HEK293T (cell line): ENCODE results near the gene LHX4.

ENCODE experiments used
- ARNT ChIP-seq: fragments of 450-650 bp; IDR thresholded peaks from 2 replicates; pipeline ENCODE4 v1.6.1; 2017; ENCODE audit warnings: mild to moderate bottlenecking
- BHLHE40 ChIP-seq: fragments of 450-650 bp; IDR thresholded peaks from 2 replicates; pipeline ENCODE4 v1.6.1; 2016; ENCODE audit warnings: mild to moderate bottlenecking, moderate library complexity, borderline replicate concordance
- FOXA1 ChIP-seq: fragments of 450-650 bp; IDR thresholded peaks from 2 replicates; pipeline ENCODE4 v1.6.1; 2016; ENCODE audit warnings: mild to moderate bottlenecking
- FOXK2 ChIP-seq: fragments of 450-650 bp; IDR thresholded peaks from 2 replicates; pipeline ENCODE4 v1.6.1; 2016; ENCODE audit warnings: mild to moderate bottlenecking
- LEF1 ChIP-seq: fragments of 450-650 bp; IDR thresholded peaks from 2 replicates; pipeline ENCODE4 v1.6.1; 2017; ENCODE audit warnings: mild to moderate bottlenecking, borderline replicate concordance
- NFRKB ChIP-seq: fragments of 450-650 bp; IDR thresholded peaks from 2 replicates; pipeline ENCODE4 v1.6.1; 2016; ENCODE audit warnings: mild to moderate bottlenecking, moderate library complexity
- SP1 ChIP-seq: fragments of 450-650 bp; IDR thresholded peaks from 2 replicates; pipeline ENCODE4 v1.6.1; 2017
- SUZ12 ChIP-seq: fragments of 450-650 bp; IDR thresholded peaks from 2 replicates; pipeline ENCODE4 v1.6.1; 2016; ENCODE audit warnings: mild to moderate bottlenecking
- ZNF384 ChIP-seq: fragments of 450-650 bp; IDR thresholded peaks from 2 replicates; pipeline ENCODE4 v1.6.1; 2016

DNA sequence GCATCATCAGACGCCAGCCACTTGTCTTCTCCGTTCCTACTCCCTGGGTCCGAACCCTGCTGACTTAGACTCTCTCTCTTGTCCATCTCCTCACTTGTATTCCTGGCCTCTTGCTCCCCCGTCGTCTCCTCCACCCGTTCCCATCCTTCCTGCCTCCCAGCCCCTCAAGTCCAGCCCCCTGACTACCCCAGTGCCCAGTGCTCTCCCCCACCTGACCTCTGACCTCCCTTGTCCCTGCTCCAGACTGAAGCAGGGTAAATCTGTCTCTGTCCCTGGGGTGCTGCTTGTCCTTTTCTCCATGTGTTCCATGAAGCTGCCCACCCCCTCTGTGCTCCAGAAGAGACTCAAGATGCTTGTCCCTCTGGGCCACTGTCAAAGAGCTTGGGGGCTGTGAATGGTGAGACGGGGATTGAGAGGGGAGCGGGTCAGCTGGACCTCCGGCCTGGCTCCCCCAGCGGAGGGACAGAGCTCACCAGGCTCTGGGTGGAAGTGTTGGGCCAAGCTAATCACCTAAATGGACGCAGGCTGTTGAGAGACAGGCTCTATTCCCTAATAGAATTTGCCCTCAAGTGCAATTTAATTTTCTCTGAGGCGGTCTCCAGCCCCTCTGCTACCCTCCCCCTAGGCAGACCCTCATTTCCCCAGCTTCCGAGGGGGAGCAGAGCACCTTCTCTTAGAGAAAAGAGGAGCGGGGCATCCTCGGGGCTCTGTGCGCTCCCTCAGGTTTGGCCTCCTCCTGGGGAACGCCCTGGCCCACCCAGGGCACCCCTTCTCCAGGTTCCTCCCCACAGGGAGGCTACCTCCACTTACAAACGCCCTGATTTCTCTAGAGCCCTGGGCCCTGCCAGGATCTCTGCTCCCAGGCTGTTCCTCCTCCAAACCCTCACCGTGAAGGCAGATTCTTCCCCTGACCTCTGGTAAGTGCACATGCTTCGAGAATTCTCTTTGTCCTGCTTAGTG is 11.0 kb upstream of the LHX4 start:
- no peak for TF ChIP-seq SP1
- no peak for TF ChIP-seq FOXK2
- no peak for TF ChIP-seq BHLHE40
- TF ChIP-seq ZNF384: no peak
- TF ChIP-seq ARNT: no peak
- no peak for TF ChIP-seq LEF1
- no peak for TF ChIP-seq FOXA1
- no peak for TF ChIP-seq NFRKB
- TF ChIP-seq SUZ12: no peak
